ENCODE measurements around the gene MYO1B.

DNA sequence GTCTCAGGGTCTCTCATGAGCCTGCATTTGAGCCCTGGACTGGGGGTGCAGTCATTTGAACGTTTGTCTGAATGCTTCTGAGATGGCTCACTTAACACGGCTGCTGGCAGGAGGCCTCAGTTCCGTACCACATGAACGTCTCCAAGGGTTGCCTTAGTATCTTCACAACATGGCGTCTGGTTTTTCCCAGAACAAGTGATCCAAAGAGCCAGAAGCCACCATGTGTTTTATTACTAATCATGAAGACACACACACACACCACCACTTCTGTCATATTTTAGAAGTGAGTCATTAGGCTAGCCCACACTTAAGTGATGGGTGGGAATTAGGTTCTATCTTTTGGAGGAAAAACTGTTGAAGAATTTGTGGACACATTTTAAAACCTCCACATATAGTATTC is 15.0 kb upstream of the MYO1B start:
- TF ChIP-seq, protein P1, sequence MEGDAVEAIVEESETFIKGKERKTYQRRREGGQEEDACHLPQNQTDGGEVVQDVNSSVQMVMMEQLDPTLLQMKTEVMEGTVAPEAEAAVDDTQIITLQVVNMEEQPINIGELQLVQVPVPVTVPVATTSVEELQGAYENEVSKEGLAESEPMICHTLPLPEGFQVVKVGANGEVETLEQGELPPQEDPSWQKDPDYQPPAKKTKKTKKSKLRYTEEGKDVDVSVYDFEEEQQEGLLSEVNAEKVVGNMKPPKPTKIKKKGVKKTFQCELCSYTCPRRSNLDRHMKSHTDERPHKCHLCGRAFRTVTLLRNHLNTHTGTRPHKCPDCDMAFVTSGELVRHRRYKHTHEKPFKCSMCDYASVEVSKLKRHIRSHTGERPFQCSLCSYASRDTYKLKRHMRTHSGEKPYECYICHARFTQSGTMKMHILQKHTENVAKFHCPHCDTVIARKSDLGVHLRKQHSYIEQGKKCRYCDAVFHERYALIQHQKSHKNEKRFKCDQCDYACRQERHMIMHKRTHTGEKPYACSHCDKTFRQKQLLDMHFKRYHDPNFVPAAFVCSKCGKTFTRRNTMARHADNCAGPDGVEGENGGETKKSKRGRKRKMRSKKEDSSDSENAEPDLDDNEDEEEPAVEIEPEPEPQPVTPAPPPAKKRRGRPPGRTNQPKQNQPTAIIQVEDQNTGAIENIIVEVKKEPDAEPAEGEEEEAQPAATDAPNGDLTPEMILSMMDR (IDR thresholded peaks at IDR 0.05), result no peak
- TF ChIP-seq POLR2AphosphoS5 (IDR thresholded peaks at IDR 0.05), result no peak
